ENCODE results near the gene CHST11.
"Not testable (repeated sequence)": the region's sequence is repeated elsewhere in the genome, so short reads cannot be mapped to it uniquely, and the experiment has no call there.

CHST11 gene

GRCh38 chr12:104526751-104527150, 70.0 kb downstream of the CHST11 start:
- no peak for DNase-seq (ENCODE audit: low read depth)

GRCh38 chr12:104527653-104528052, 70.9 kb downstream of the CHST11 start:
- DNase-seq (ENCODE audit: low read depth), result not testable (repeated sequence)

- DNase-seq (ENCODE audit: low read depth), result no peak
Measured at GRCh38 chr12:104529130-104529874, 72.6 kb downstream of the CHST11 start.

- no peak for DNase-seq (ENCODE audit: low read depth)
Measured at GRCh38 chr12:104532636-104533035, 75.9 kb downstream of the CHST11 start.

- DNase-seq (ENCODE audit: low read depth), result no peak
Measured at GRCh38 chr12:104533134-104533533, 76.4 kb downstream of the CHST11 start.

GRCh38 chr12:104534162-104534856, 77.6 kb downstream of the CHST11 start:
- no peak for DNase-seq (ENCODE audit: low read depth)

- no peak for DNase-seq (ENCODE audit: low read depth)
Measured at GRCh38 chr12:104534857-104535248, 78.1 kb downstream of the CHST11 start.

- DNase-seq (ENCODE audit: low read depth), result no peak
Measured at GRCh38 chr12:104535369-104535768, 78.6 kb downstream of the CHST11 start.

GRCh38 chr12:104536841-104537240, 80.1 kb downstream of the CHST11 start:
- DNase-seq (ENCODE audit: low read depth), result no peak

- no peak for DNase-seq (ENCODE audit: low read depth)
Measured at GRCh38 chr12:104538056-104538455, 81.3 kb downstream of the CHST11 start.

GRCh38 chr12:104538891-104539462, 82.2 kb downstream of the CHST11 start:
- DNase-seq (ENCODE audit: low read depth), result no peak

- no peak for DNase-seq (ENCODE audit: low read depth)
Measured at GRCh38 chr12:104544836-104545235, 88.1 kb downstream of the CHST11 start.

- DNase-seq (ENCODE audit: low read depth), result no peak
Measured at GRCh38 chr12:104546575-104546974, 89.8 kb downstream of the CHST11 start.

- no peak for DNase-seq (ENCODE audit: low read depth)
Measured at GRCh38 chr12:104547235-104547634, 90.5 kb downstream of the CHST11 start.

- DNase-seq (ENCODE audit: low read depth), result peak; percentile 53
Measured at GRCh38 chr12:104549815-104550480, 93.2 kb downstream of the CHST11 start.

GRCh38 chr12:104551313-104551931, 94.7 kb downstream of the CHST11 start:
- DNase-seq (ENCODE audit: low read depth), result no peak

- no peak for DNase-seq (ENCODE audit: low read depth)
Measured at GRCh38 chr12:104553421-104553820, 96.7 kb downstream of the CHST11 start.

- DNase-seq (ENCODE audit: low read depth), result no peak
Measured at GRCh38 chr12:104555648-104556047, 98.9 kb downstream of the CHST11 start.

- DNase-seq (ENCODE audit: low read depth), result no peak
Measured at GRCh38 chr12:104557488-104558195, 100.9 kb downstream of the CHST11 start.

GRCh38 chr12:104560881-104561280, 104.1 kb downstream of the CHST11 start:
- DNase-seq (ENCODE audit: low read depth), result no peak

- DNase-seq (ENCODE audit: low read depth), result no peak
Measured at GRCh38 chr12:104562763-104563162, 106.0 kb downstream of the CHST11 start.

GRCh38 chr12:104564662-104565061, 107.9 kb downstream of the CHST11 start:
- DNase-seq (ENCODE audit: low read depth), result not testable (repeated sequence)
